ENCODE measurements around the gene MLST8. TPM values are rescaled to one million over a fixed set of nuclear protein-coding genes. Genes with fewer than 3 reads are reported as not detected.
A peak's percentile ranks its signal among the peaks of the same experiment; 100 is the strongest.

Gene MLST8
- total and polyA plus RNA-seq, 8 donors: 16.6 to 62.8 (median 20.7) TPM

DNA sequence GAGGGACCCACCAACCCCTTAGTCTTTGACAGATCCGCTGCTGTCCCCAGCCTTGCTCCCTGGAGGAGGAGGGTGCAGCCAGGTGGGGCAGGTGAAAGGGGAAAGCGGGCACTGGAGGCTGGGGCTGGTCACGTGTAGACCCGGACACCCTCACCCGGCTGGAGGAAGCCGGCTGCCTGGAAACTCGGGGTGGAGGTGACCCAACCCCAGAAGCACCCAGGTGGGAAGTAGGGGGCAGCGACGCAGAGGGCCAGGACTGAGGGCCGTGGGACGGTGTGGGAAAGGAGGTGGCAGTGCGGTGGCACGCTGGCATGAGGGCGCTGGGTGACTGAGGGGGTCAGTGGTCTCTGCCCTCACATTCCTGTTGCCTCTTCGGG lies 47.0 kb upstream of the MLST8 start:
- TF ChIP-seq, protein P1, sequence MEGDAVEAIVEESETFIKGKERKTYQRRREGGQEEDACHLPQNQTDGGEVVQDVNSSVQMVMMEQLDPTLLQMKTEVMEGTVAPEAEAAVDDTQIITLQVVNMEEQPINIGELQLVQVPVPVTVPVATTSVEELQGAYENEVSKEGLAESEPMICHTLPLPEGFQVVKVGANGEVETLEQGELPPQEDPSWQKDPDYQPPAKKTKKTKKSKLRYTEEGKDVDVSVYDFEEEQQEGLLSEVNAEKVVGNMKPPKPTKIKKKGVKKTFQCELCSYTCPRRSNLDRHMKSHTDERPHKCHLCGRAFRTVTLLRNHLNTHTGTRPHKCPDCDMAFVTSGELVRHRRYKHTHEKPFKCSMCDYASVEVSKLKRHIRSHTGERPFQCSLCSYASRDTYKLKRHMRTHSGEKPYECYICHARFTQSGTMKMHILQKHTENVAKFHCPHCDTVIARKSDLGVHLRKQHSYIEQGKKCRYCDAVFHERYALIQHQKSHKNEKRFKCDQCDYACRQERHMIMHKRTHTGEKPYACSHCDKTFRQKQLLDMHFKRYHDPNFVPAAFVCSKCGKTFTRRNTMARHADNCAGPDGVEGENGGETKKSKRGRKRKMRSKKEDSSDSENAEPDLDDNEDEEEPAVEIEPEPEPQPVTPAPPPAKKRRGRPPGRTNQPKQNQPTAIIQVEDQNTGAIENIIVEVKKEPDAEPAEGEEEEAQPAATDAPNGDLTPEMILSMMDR (IDR thresholded peaks at IDR 0.05): no peak
- Histone ChIP-seq H3K4me3 (peak overlapping the region in 1 of 4 donors; percentile 17), H3K4me1 (peaks cover 13 to 21% (median 20%) of the 10 kb centered on the region in 3 donors), H3K36me3 (no peaks in the 10 kb centered on the region), H3K27ac (peak overlapping the region in 1 of 4 donors; percentile 22), H3K27me3 (no peaks in the 10 kb centered on the region), H3K9me3 (no peaks in the 10 kb centered on the region)
- intact Hi-C loops (cut with DNase I): no loop called here
- ATAC-seq: no peak
- peak in 2 of 6 donors; percentile 20 to 37 for DNase-seq
- FAIRE-seq: no peak
- 84 to 88% methylated on average over 15 of the region's 15 CpGs for WGBS, 2 donors

GRCh38 chr16:2159175-2159838 lies 45.9 kb upstream of the MLST8 start:
- no peak for FAIRE-seq
- TF ChIP-seq, protein P1 (IDR thresholded peaks at IDR 0.05): no peak
- Histone ChIP-seq H3K4me3 (no peak overlapping the region), H3K9me3 (no peaks in the 10 kb centered on the region), H3K27me3 (no peaks in the 10 kb centered on the region), H3K36me3 (no peaks in the 10 kb centered on the region), H3K27ac (no peak overlapping the region), H3K4me1 (peaks cover 13 to 21% (median 15%) of the 10 kb centered on the region in 3 donors)
- 77 to 81% methylated on average over 24 of the region's 24 CpGs for WGBS, 2 donors
- peak in 2 of 6 donors; percentile 22 to 63 for DNase-seq
- intact Hi-C loops (cut with DNase I): no loop called here
- no peak for ATAC-seq

DNA sequence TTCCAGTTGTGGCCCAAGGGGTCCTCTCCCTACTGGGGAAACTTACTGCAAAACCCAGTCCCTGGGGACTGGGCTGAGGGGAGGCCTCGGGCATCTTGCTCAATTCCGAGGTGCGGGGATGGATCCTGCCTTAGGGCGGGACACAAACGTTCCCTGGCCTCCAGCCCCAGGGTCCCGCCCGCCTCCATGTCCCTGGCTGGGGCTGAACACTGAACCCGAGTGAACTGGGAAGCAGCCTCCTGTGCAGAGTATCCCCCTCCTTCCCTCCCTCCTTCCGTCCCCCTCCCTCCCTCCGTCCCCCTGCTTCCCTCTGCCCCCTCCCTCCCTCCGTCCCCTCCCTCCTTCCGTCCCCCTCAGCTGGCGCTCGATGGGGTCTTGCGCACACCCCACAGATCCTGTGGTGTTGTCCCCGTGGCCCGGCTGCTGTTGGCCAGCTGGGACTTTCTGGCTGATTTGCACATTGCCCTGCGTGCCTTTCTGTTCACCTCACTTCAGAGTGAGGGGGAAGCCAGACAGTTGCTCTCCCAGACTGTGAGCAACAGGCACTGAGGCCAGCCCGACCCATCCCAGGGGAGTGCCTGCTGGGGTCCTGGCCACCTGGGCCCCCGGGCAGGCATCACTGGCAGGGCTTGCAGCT lies 44.2 kb upstream of the MLST8 start:
- no peaks in the 10 kb centered on the region for H3K9me3 ChIP-seq
- intact Hi-C loops (cut with DNase I): loop anchor here in 1 of 3 donors (2.0 kb wide), 1 partner anchor 16 kb away; no protein-coding TSS in a partner anchor
- TF ChIP-seq, protein P1 (IDR thresholded peaks at IDR 0.05): no peak
- WGBS, 2 donors: 85% methylated on average over 20 of the region's 20 CpGs
- FAIRE-seq (no peak), DNase-seq (no peak), ATAC-seq (no peak)
- no peak overlapping the region for H3K4me3 ChIP-seq
- H3K36me3 ChIP-seq: no peaks in the 10 kb centered on the region
- H3K27me3 ChIP-seq: no peaks in the 10 kb centered on the region
- H3K4me1 ChIP-seq: peaks cover 13 to 21% (median 15%) of the 10 kb centered on the region in 3 donors
- no peak overlapping the region for H3K27ac ChIP-seq

- FAIRE-seq: no peak
- ATAC-seq: no peak
- Histone ChIP-seq H3K4me1 (peaks cover 7 to 14% (median 11%) of the 10 kb centered on the region in 3 donors), H3K9me3 (no peaks in the 10 kb centered on the region), H3K36me3 (no peaks in the 10 kb centered on the region), H3K27ac (no peak overlapping the region), H3K4me3 (no peak overlapping the region), H3K27me3 (no peaks in the 10 kb centered on the region)
- no peak for DNase-seq
- intact Hi-C loops (cut with DNase I): loop anchor here in 1 of 3 donors (2.0 kb wide), 1 partner anchor 15 kb away; no protein-coding TSS in a partner anchor
- TF ChIP-seq, protein P1 (IDR thresholded peaks at IDR 0.05): no peak
- WGBS, 2 donors: 92 to 98% methylated on average over 10 of the region's 10 CpGs
Observed at GRCh38 chr16:2161911-2162310, 43.3 kb upstream of the MLST8 start.
